ENCODE data around the gene OCEL1.
A peak's percentile ranks its signal among the peaks of the same experiment; 100 is the strongest.

Gene OCEL1

GRCh38 chr19:17243211-17243829 lies 17.3 kb downstream of the OCEL1 start:
- DNase-seq (ENCODE audit: low read depth): no peak
- peak overlapping the region; percentile 81 for H3K4me3 ChIP-seq (ENCODE audit: control insufficient read depth, low read depth, low read length)
- no peak for TF ChIP-seq CTCF (conservative IDR thresholded peaks at IDR 0.05; ENCODE audit: control insufficient read depth, insufficient read depth, low read depth, low read length)

- H3K4me3 ChIP-seq (ENCODE audit: control insufficient read depth, low read depth, low read length): peak overlapping the region; percentile 81
- TF ChIP-seq CTCF (conservative IDR thresholded peaks at IDR 0.05; ENCODE audit: control insufficient read depth, insufficient read depth, low read depth, low read length): no peak
- peak; percentile 58 for DNase-seq (ENCODE audit: low read depth)
Measured at GRCh38 chr19:17243830-17244617, 18.0 kb downstream of the OCEL1 start.

- peak overlapping the region; percentile 81 for H3K4me3 ChIP-seq (ENCODE audit: control insufficient read depth, low read depth, low read length)
- TF ChIP-seq CTCF (conservative IDR thresholded peaks at IDR 0.05; ENCODE audit: control insufficient read depth, insufficient read depth, low read depth, low read length): no peak
- DNase-seq (ENCODE audit: low read depth): no peak
Measured at GRCh38 chr19:17244618-17245534, 18.9 kb downstream of the OCEL1 start.

- TF ChIP-seq CTCF (conservative IDR thresholded peaks at IDR 0.05; ENCODE audit: control insufficient read depth, insufficient read depth, low read depth, low read length): no peak
- DNase-seq (ENCODE audit: low read depth): no peak
- peak within 1 kb of the TSS; percentile 81 for H3K4me3 ChIP-seq (ENCODE audit: control insufficient read depth, low read depth, low read length)
Measured at GRCh38 chr19:17245535-17245984, 19.5 kb downstream of the OCEL1 start, which contains the start of gene NR2F6. TSS of gene NR2F6 (minus strand) at chr19:17245919. CDS start at chr19:17245220, 699 bp downstream.

GRCh38 chr19:17246681-17247425 lies 20.8 kb downstream of the OCEL1 start:
- no peak for TF ChIP-seq CTCF (conservative IDR thresholded peaks at IDR 0.05; ENCODE audit: control insufficient read depth, insufficient read depth, low read depth, low read length)
- H3K4me3 ChIP-seq (ENCODE audit: control insufficient read depth, low read depth, low read length): peak overlapping the region; percentile 35

More at GRCh38 chr19:17246681-17247425, 20.8 kb downstream of the OCEL1 start:
- peak; percentile 41 for DNase-seq (ENCODE audit: low read depth)

Data from fibroblast of mammary gland (primary cell).